ENCODE results near the gene MYMK. TPM values are rescaled to one million over a fixed set of nuclear protein-coding genes. Genes with fewer than 3 reads are reported as not detected.

Gene MYMK
- total and polyA plus RNA-seq, 2 of the 8 experiments (the other 6 are each of a cell fraction or from before 2014, with no cell fraction given) = not detected

DNA sequence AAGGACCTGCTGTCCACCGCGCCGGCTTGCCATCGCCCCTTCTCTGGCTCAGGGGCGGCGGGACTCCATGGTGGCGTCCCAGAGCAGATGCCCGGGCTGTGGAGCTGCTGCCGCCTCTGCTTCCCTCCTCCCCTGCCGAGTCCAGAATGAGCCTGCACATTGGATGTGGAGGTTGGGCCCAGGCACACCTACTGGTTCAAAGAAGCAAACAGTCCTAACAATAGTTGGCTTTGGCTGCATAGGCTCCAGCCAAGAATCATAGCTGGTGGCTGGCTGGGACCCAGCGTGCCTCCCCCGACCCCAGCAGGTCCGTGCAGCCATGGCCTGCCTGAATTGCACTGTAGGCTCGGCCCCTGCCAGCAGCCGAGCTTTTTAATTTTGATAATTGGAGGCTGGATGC, 35.6 kb upstream of the MYMK start:
- no peak overlapping the region for H2BK120ac ChIP-seq (replicated peaks; ENCODE audit: low read depth, low read length)
- H3K79me2 ChIP-seq (ENCODE audit: control insufficient read depth in 1 of 2, insufficient read depth in 2 of 2, low read length in 2 of 2) = no peaks in the 10 kb centered on the region

More for the DNA sequence above, 35.6 kb upstream of the MYMK start:
- Histone ChIP-seq H4K20me1 (replicated peaks in 1 of 2; ENCODE audit: control insufficient read depth in 1 of 2, insufficient read depth in 2 of 2, low read length in 2 of 2) (no peaks in the 10 kb centered on the region), H2AK5ac (ENCODE audit: low read depth, low read length) (no peak overlapping the region), H3K9ac (replicated peaks in 1 of 4; ENCODE audit: extremely low read depth in 1 of 4, low read depth in 3 of 4, low read length in 3 of 4) (no peak overlapping the region), H3K27me3 (replicated peaks in 1 of 4; ENCODE audit: control insufficient read depth in 3 of 4, extremely low read depth in 1 of 4, insufficient read depth in 3 of 4, low read length in 3 of 4) (no peaks in the 10 kb centered on the region; a peak in 1 of 7 replicates), H3K23me2 (ENCODE audit: low read depth, low read length) (no peaks in the 10 kb centered on the region), H2AFZ (ENCODE audit: low read length) (no peak overlapping the region), H4K5ac (ENCODE audit: insufficient read length, low read depth, low read length) (no peak overlapping the region), H3K79me1 (ENCODE audit: low read depth, low read length) (no peaks in the 10 kb centered on the region; the same call in 1 of the 2 replicates), H3K4me3 (ENCODE audit: extremely low read depth in 1 of 4, insufficient read depth in 2 of 4, low read depth in 3 of 4, low read length in 4 of 4) (no peak overlapping the region), H2BK12ac (ENCODE audit: low read depth, low read length) (no peak overlapping the region), H3K4me1 (replicated peaks in 1 of 4; ENCODE audit: control insufficient read depth in 3 of 4, insufficient read depth in 4 of 4, low read length in 3 of 4) (peaks cover 9 to 18% (median 11%) of the 10 kb centered on the region in 4 experiments; a peak in 6 of 7 replicates), H3K56ac (replicated peaks; ENCODE audit: insufficient read length, low read depth, low read length) (no peak overlapping the region), H4K8ac (ENCODE audit: extremely low read depth, insufficient read depth, low read length) (no peak overlapping the region), H3K23ac (ENCODE audit: insufficient read length) (no peak overlapping the region), H3K4ac (replicated peaks; ENCODE audit: insufficient read length, low read depth, low read length) (no peak overlapping the region), H3K36me3 (ENCODE audit: control insufficient read depth in 2 of 4, insufficient read depth in 4 of 4, low read length in 3 of 4) (no peaks in the 10 kb centered on the region), H2BK20ac (ENCODE audit: low read length) (no peak overlapping the region), H2BK15ac (ENCODE audit: low read length) (peak overlapping the region; percentile 16; the same call in 1 of the 2 replicates), H3K4me2 (ENCODE audit: insufficient read depth in 1 of 2, low read depth in 2 of 2, low read length in 2 of 2) (no peak overlapping the region), H3K18ac (ENCODE audit: extremely low read depth, low read length) (no peak overlapping the region), H3K9me3 (ENCODE audit: insufficient read depth in 2 of 2, low read depth in 1 of 2, low read length in 1 of 2) (no peaks in the 10 kb centered on the region), H3K14ac (ENCODE audit: insufficient read length) (no peak overlapping the region), H3K27ac (ENCODE audit: low read depth, low read length) (no peak overlapping the region), H2BK5ac (ENCODE audit: low read depth, low read length) (no peak overlapping the region), H4K91ac (replicated peaks; ENCODE audit: insufficient read length, low read length) (no peak overlapping the region)
- TF ChIP-seq EGR1 (IDR thresholded peaks at IDR 0.05; ENCODE audit: borderline replicate concordance, low read depth, low read length) (no peak), SIRT6 (IDR thresholded peaks at IDR 0.05; ENCODE audit: low read length) (no peak), RNF2 (IDR thresholded peaks at IDR 0.05; ENCODE audit: borderline replicate concordance, low read depth, low read length, missing control alignments, poor library complexity, severe bottlenecking) (no peak), BACH1 (IDR thresholded peaks at IDR 0.05; ENCODE audit: low read length) (no peak), RXRA (IDR thresholded peaks at IDR 0.05; ENCODE audit: insufficient read depth, low read depth, low read length) (no peak), POLR2AphosphoS5 (IDR thresholded peaks at IDR 0.05; ENCODE audit: low read depth, low read length) (no peak), EZH2 (IDR thresholded peaks at IDR 0.05; ENCODE audit: low read depth, low read length, severe bottlenecking) (no peak), SP2 (IDR thresholded peaks at IDR 0.05; ENCODE audit: low read length) (no peak), KDM1A (IDR thresholded peaks at IDR 0.05; ENCODE audit: borderline replicate concordance, low read length) (no peak)
- 91% methylated on average over 15 of the region's 15 CpGs; no CpG with 5 or more reads in 1 of the 2 experiments for WGBS, 2 experiments (ENCODE audit: extremely low coverage in 1 of 2, insufficient coverage in 1 of 2, insufficient read length in 1 of 2, insufficient replicate concordance in 2 of 2, low coverage in 1 of 2, low lambda C conversion rate in 2 of 2, missing lambda C conversion rate in 1 of 2)
- CTCF ChIA-PET (ENCODE audit: partially characterized antibody) = interaction anchor here (0.8 to 1.4 kb wide), 7 partner anchors 10 to 182 kb away, joined by 3 to 6 read pairs (median 3); no protein-coding TSS in a partner anchor
- POLR2A ChIA-PET (ENCODE audit: partially characterized antibody) = interaction anchor here (0.9 to 1.2 kb wide), 2 partner anchors 22 to 35 kb away, joined by 3 read pairs; no protein-coding TSS in a partner anchor
- DNase-seq (ENCODE audit: low read depth in 1 of 2, low spot score in 2 of 2) (no peak), FAIRE-seq (no peak)
